IMR-90 (cell line): ENCODE data around the gene FTO. TPM values are rescaled to one million over a fixed set of nuclear protein-coding genes. Genes with fewer than 3 reads are reported as not detected.

Experiments
- ATAC-seq: fragments of 200-7000 bp; cut with Tn5 transposase; 2 replicates; pipeline ENCODE4 v1.9.1; 2020; ENCODE audit warnings: low read depth, mild to moderate bottlenecking, moderate library complexity
- BruUV-seq: library from RNA; stranded (reverse); fragments of 400-500 nt; replicated peaks from 2 replicates; lab custom pipeline; 2021; lab: Mats Ljungman, UMichigan
- CTCF ChIA-PET: fragments of 300-600 bp; formaldehyde crosslinking; extraction: SDS; loops from one replicate; lab custom pipeline; 2021; ENCODE audit warnings: antibody characterized with exemption; lab: Yijun Ruan, JAX
- POLR2A ChIA-PET: fragments of 300-600 bp; sonication (Branson Sonifier 250); formaldehyde crosslinking; loops from one replicate; lab custom pipeline; 2022; ENCODE audit warnings: antibody characterized with exemption; ENCODE audit not compliant: unreplicated experiment; lab: Charles Lee
- DNase-seq: peaks from one replicate; pipeline ENCODE4 v3.0.0; 2013
- H2AFZ ChIP-seq: replicated peaks from 2 replicates; pipeline ENCODE3; 2013; ENCODE audit warnings: low read length, mild to moderate bottlenecking; ENCODE audit not compliant: poor library complexity
- H2AK5ac ChIP-seq: 2 replicates; pipeline ENCODE4 v1.6.1; 2013; ENCODE audit warnings: low read depth, low read length, inconsistent platforms
- H2AK9ac ChIP-seq: replicated peaks from 2 replicates; pipeline ENCODE3; 2013; ENCODE audit warnings: mild to moderate bottlenecking, low read depth, low read length, moderate library complexity; ENCODE audit not compliant: poor library complexity
- H2BK120ac ChIP-seq: 2 replicates; pipeline ENCODE4 v1.6.1; 2013; ENCODE audit warnings: low read depth, low read length, inconsistent platforms
- H2BK15ac ChIP-seq: 3 replicates; pipeline ENCODE4 v1.6.1; 2013; ENCODE audit warnings: low read depth, low read length, inconsistent platforms
- H2BK20ac ChIP-seq: 2 replicates; pipeline ENCODE4 v1.6.1; 2013; ENCODE audit warnings: low read depth, mild to moderate bottlenecking, inconsistent platforms, low read length, moderate library complexity
- H2BK5ac ChIP-seq: 2 replicates; pipeline ENCODE4 v1.6.1; 2013; ENCODE audit warnings: mild to moderate bottlenecking, low read depth, low read length, inconsistent platforms; ENCODE audit not compliant: poor library complexity, severe bottlenecking
- H3K14ac ChIP-seq: replicated peaks from 2 replicates; pipeline ENCODE4 v1.6.1; 2013; ENCODE audit warnings: low read depth, low read length, inconsistent platforms
- H3K18ac ChIP-seq: 2 replicates; pipeline ENCODE4 v1.6.1; 2013; ENCODE audit warnings: low read depth, low read length, control low read depth
- H3K23ac ChIP-seq: 2 replicates; pipeline ENCODE4 v1.6.1; 2013; ENCODE audit warnings: low read depth, low read length, inconsistent platforms
- H3K27ac ChIP-seq: 2 replicates; pipeline ENCODE4 v1.5.1; 2013; ENCODE audit warnings: mild to moderate bottlenecking, control low read depth, low read length; ENCODE audit not compliant: insufficient read depth
- H3K27me3 ChIP-seq: 2 replicates; pipeline ENCODE4 v1.6.1; 2013; ENCODE audit warnings: low read length; ENCODE audit not compliant: control insufficient read depth, insufficient read depth
- H3K36me3 ChIP-seq: 2 replicates; pipeline ENCODE4 v1.6.1; 2013; ENCODE audit warnings: low read length, mixed read lengths; ENCODE audit not compliant: control insufficient read depth, insufficient read depth
- H3K4ac ChIP-seq: 2 replicates; pipeline ENCODE4 v1.6.1; 2013; ENCODE audit warnings: low read depth, low read length, inconsistent platforms
- H3K4me1 ChIP-seq: 2 replicates; pipeline ENCODE4 v1.6.1; 2013; ENCODE audit warnings: low read length, mixed read lengths; ENCODE audit not compliant: control insufficient read depth, insufficient read depth
- H3K4me2 ChIP-seq: 2 replicates; pipeline ENCODE4 v1.6.1; 2013; ENCODE audit warnings: low read depth, mild to moderate bottlenecking, control low read depth, low read length, moderate library complexity
- H3K4me3 ChIP-seq: 2 replicates; pipeline ENCODE4 v1.5.1; 2013; ENCODE audit warnings: low read depth, mild to moderate bottlenecking, control low read depth, low read length, moderate library complexity; ENCODE audit not compliant: insufficient read depth
- H3K56ac ChIP-seq: 2 replicates; pipeline ENCODE4 v1.6.1; 2013; ENCODE audit warnings: low read length, inconsistent platforms; ENCODE audit not compliant: insufficient read depth; ENCODE audit errors: extremely low read depth
- H3K79me1 ChIP-seq, 2 experiments: 2 replicates each; pipeline ENCODE4 v1.6.1; 2013; ENCODE audit warnings: low read length in 2 of 2, inconsistent platforms in 1 of 2, low read depth in 1 of 2
- H3K9ac ChIP-seq: 2 replicates; pipeline ENCODE4 v1.6.1; 2013; ENCODE audit warnings: low read depth, low read length, control low read depth
- H3K9me1 ChIP-seq: 2 replicates; pipeline ENCODE4 v1.6.1; 2013; ENCODE audit warnings: low read length, inconsistent platforms; ENCODE audit not compliant: insufficient read depth
- H3K9me3 ChIP-seq: 2 replicates; pipeline ENCODE4 v1.6.1; 2013; ENCODE audit warnings: low read length; ENCODE audit not compliant: control insufficient read depth, insufficient read depth
- H4K20me1 ChIP-seq: 2 replicates; pipeline ENCODE4 v1.6.1; 2013; ENCODE audit warnings: low read length, inconsistent platforms; ENCODE audit not compliant: insufficient read depth
- H4K5ac ChIP-seq: 2 replicates; pipeline ENCODE4 v1.6.1; 2013; ENCODE audit warnings: mild to moderate bottlenecking, low read depth, low read length, control low read depth
- H4K8ac ChIP-seq, 2 experiments: 2 replicates each; pipeline ENCODE4 v1.6.1; 2013; ENCODE audit warnings: low read depth in 2 of 2, low read length in 2 of 2, control low read depth in 1 of 2, inconsistent platforms in 1 of 2
- H4K91ac ChIP-seq: 2 replicates; pipeline ENCODE4 v1.6.1; 2013; ENCODE audit warnings: low read depth, low read length, inconsistent platforms; ENCODE audit not compliant: insufficient read depth
- CEBPB ChIP-seq: IDR thresholded peaks from 2 replicates; pipeline ENCODE4 v1.6.1; 2012; ENCODE audit warnings: low read depth, low read length, improper control_type of control experiment
- MAFK ChIP-seq: IDR thresholded peaks from 2 replicates; pipeline ENCODE4 v1.6.1; 2012; ENCODE audit warnings: low read depth, low read length, improper control_type of control experiment
- NFE2L2 ChIP-seq: fragments of 150-350 bp; IDR thresholded peaks from 2 replicates; pipeline ENCODE4 v1.6.1; 2016; ENCODE audit warnings: low read depth, mild to moderate bottlenecking, low read length
- RCOR1 ChIP-seq: IDR thresholded peaks from 2 replicates; pipeline ENCODE4 v1.6.1; 2012; ENCODE audit warnings: mild to moderate bottlenecking, low read length, improper control_type of control experiment; ENCODE audit not compliant: insufficient replicate concordance
- RFX5 ChIP-seq: IDR thresholded peaks from 2 replicates; pipeline ENCODE4 v1.8.0; 2012; ENCODE audit warnings: low read depth, mild to moderate bottlenecking, low read length, moderate library complexity
- WGBS, 2 experiments: methylation state at CpG; one replicate each; pipeline versions ENCODE4 v1.1.5 to v1.1.7; 2013; ENCODE audit warnings: missing lambda C conversion rate in 2 of 2; ENCODE audit not compliant: insufficient read length in 1 of 2; ENCODE audit errors: extremely low coverage in 2 of 2; 5-methylcytosine and 5-hydroxymethylcytosine counted together
- dilution Hi-C: fragments of 300-500 bp; cut with HindIII; formaldehyde crosslinking; loops from one replicate; pipeline ENCODE4 v1.14.3; 2018; ENCODE audit warnings: low sequenced_read_pairs; ENCODE audit not compliant: unreplicated experiment
- in situ Hi-C: fragments of 300-500 bp; cut with MboI; formaldehyde crosslinking; loops from 3 replicates; pipeline ENCODE4 v1.14.3; 2019; ENCODE audit warnings: low sequenced_read_pairs, inconsistent platforms, mixed read lengths
- intact Hi-C: fragments of 100-400 bp; cut with micrococcal nuclease; formaldehyde crosslinking; loops from 2 replicates; pipeline ENCODE4 v1.10.0; 2022
- polyA plus RNA-seq, 3 experiments: library from polyadenylated mRNA; depleted of rRNA; stranded (reverse); fragments of >200 nt; gene quantifications; 2 replicates each; pipeline ENCODE4 v1.2.3, GENCODE V29; 2012; ENCODE audit warnings: low replicate concordance in 1 of 3
- total RNA-seq: library from RNA; depleted of rRNA; stranded (reverse); fragments of >200 nt; gene quantifications from 2 replicates; pipeline ENCODE4 v1.2.3, GENCODE V29; 2012
- TF ChIP-seq, protein P1 (sequence below): fragments of 150-350 bp; IDR thresholded peaks from 2 replicates; pipeline ENCODE4 v1.6.1; 2016; ENCODE audit warnings: low read depth, mild to moderate bottlenecking, low read length, moderate library complexity, borderline replicate concordance

FTO gene
- total and polyA plus RNA-seq, 2 of the 4 experiments (the other 2 are of a cell fraction), result 70.3 to 132 TPM

DNA sequence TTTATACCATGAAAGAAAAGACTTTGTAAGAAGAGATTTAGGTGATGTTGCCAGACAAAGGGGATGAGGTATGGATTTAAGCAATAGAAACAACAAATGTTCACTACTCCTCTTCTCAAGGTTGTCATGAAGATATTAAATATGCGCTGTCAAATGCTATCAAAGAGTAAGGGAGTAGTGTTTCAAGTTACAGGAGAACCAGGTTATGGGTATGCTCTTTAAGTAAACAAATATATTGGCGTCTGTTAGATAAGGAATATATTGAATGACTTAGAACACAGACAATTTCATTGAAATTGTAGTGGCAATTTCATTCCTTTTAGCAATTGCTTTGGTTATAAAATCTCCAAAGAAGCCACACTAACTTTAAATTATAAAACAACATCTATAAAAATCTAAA lies 229.0 kb downstream of the FTO start:
- peaks cover 5% of the 10 kb centered on the region; the same call in 1 of the 2 replicates for H3K36me3 ChIP-seq
- H2BK5ac ChIP-seq, result no peak overlapping the region
- no peak overlapping the region for H3K18ac ChIP-seq
- H4K5ac ChIP-seq, result no peak overlapping the region
- H2BK20ac ChIP-seq, result no peak overlapping the region
- no peak overlapping the region for H4K8ac ChIP-seq
- WGBS, 2 experiments, result no CpG with 5 or more reads among the region's 2 CpGs
- no peak overlapping the region for H2BK15ac ChIP-seq
- H2BK120ac ChIP-seq, result no peak overlapping the region
- TF ChIP-seq, protein P1, sequence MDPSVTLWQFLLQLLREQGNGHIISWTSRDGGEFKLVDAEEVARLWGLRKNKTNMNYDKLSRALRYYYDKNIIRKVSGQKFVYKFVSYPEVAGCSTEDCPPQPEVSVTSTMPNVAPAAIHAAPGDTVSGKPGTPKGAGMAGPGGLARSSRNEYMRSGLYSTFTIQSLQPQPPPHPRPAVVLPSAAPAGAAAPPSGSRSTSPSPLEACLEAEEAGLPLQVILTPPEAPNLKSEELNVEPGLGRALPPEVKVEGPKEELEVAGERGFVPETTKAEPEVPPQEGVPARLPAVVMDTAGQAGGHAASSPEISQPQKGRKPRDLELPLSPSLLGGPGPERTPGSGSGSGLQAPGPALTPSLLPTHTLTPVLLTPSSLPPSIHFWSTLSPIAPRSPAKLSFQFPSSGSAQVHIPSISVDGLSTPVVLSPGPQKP, result no peak
- TF ChIP-seq MAFK (no peak), RCOR1 (no peak), NFE2L2 (no peak), CEBPB (no peak), RFX5 (no peak)
- H3K4me3 ChIP-seq, result no peak overlapping the region
- H3K14ac ChIP-seq, result no peak overlapping the region
- no peak overlapping the region for H2AK9ac ChIP-seq
- BruUV-seq, result no TSS peak
- no peak overlapping the region for H3K4me2 ChIP-seq
- H4K91ac ChIP-seq, result no peak overlapping the region
- H3K9me3 ChIP-seq, result no peaks in the 10 kb centered on the region
- H2AK5ac ChIP-seq, result no peak overlapping the region
- no peaks in the 10 kb centered on the region for H3K4me1 ChIP-seq
- H3K23ac ChIP-seq, result no peak overlapping the region
- in situ Hi-C loops, result no loop called here
- CTCF ChIA-PET, result no interaction called here
- dilution Hi-C loops, result no loop called here
- ATAC-seq, result no peak
- H3K79me1 ChIP-seq, result no peaks in the 10 kb centered on the region; a peak in 1 of 4 replicates
- H3K4ac ChIP-seq, result no peak overlapping the region
- intact Hi-C loops, result no loop called here
- H3K56ac ChIP-seq, result no peak overlapping the region
- no peaks in the 10 kb centered on the region for H4K20me1 ChIP-seq
- no peak for DNase-seq
- H3K9me1 ChIP-seq, result peaks cover 3% of the 10 kb centered on the region; the same call in 1 of the 2 replicates
- no peak overlapping the region for H2AFZ ChIP-seq
- POLR2A ChIA-PET, result no interaction called here
- H3K9ac ChIP-seq, result no peak overlapping the region
- H3K27me3 ChIP-seq, result no peaks in the 10 kb centered on the region
- no peak overlapping the region for H3K27ac ChIP-seq
